Stomach (tissue), 9 donors: ENCODE measurements around the gene IL2RA. TPM values are rescaled to one million over a fixed set of nuclear protein-coding genes. Genes with fewer than 3 reads are reported as not detected.

Experiments
- DNase-seq, 2 donors: peaks; one replicate each; pipeline versions ENCODE4 v3.0.0 to v3.0.0-alpha.2; 2013 to 2019
- H3K27ac ChIP-seq, 5 donors: fragments of 200-600 bp in 4 of 5; sonication (generic) in 4 of 5; one replicate each; pipeline ENCODE4 v1.5.1; 2013 to 2019; ENCODE audit warnings: mild to moderate bottlenecking in 1 of 5, moderate library complexity in 1 of 5
- H3K27me3 ChIP-seq, 3 donors: fragments of 200-600 bp; sonication (generic); one replicate each; pipeline ENCODE4 v1.5.1; 2017 to 2019; ENCODE audit warnings: mixed run types in 1 of 3
- H3K36me3 ChIP-seq, 4 donors: fragments of 200-600 bp; sonication (generic); 1 replicate in 3 of 4; 2 replicates in 1 of 4; pipeline ENCODE4 v1.5.1; 2016 to 2019
- H3K4me1 ChIP-seq, 4 donors: fragments of 200-600 bp; sonication (generic); one replicate each; pipeline ENCODE4 v1.5.1; 2016 to 2019
- H3K4me3 ChIP-seq, 4 donors: fragments of 200-600 bp; sonication (generic) in 3 of 4; one replicate each; pipeline ENCODE4 v1.5.1; 2016 to 2019; ENCODE audit warnings: mild to moderate bottlenecking in 1 of 4
- H3K9me3 ChIP-seq, 4 donors: fragments of 200-600 bp; sonication (generic); one replicate each; pipeline ENCODE4 v1.5.1; 2016 to 2019
- EP300 ChIP-seq: sonication (generic); formaldehyde crosslinking; IDR thresholded peaks from one replicate; pipeline ENCODE4 v1.6.1; 2017; ENCODE audit warnings: antibody characterized with exemption
- POLR2A ChIP-seq, 4 donors: fragments of 450-650 bp; IDR thresholded peaks; one replicate each; pipeline ENCODE4 v1.6.1; 2016; ENCODE audit warnings: antibody characterized with exemption in 4 of 4, control low read depth in 2 of 4, mild to moderate bottlenecking in 1 of 4, moderate library complexity in 1 of 4
- POLR2AphosphoS5 ChIP-seq, 3 donors: sonication (generic); formaldehyde crosslinking; IDR thresholded peaks; one replicate each; pipeline ENCODE4 v1.6.1; 2016; ENCODE audit warnings: antibody characterized with exemption in 3 of 3
- WGBS, 5 donors: extraction: QIAGEN DNeasy Blood & Tissue Kit in 3 of 5; methylation state at CpG; one replicate each; pipeline versions ENCODE4 v1.1.5 to v1.1.7; 2013 to 2018; 5-methylcytosine and 5-hydroxymethylcytosine counted together
- intact Hi-C: fragments of 100-400 bp; cut with DNase I; formaldehyde crosslinking; loops from one replicate; pipeline ENCODE4 v1.15.1; 2023; ENCODE audit warnings: low total_unique reads
- polyA plus RNA-seq, 3 donors: library from polyadenylated mRNA; stranded (reverse); fragments of 200-250 nt; gene quantifications; one replicate each; pipeline ENCODE4 v1.2.3, GENCODE V29; 2013
- total RNA-seq, 5 donors: library from RNA; depleted of rRNA; stranded (reverse); fragments of >200 nt; gene quantifications; one replicate each; pipeline versions ENCODE4 v1.1.0 to v1.2.3, GENCODE V29; 2014 to 2016
- TF ChIP-seq, protein P1 (sequence below), 7 experiments: fragments of 450-650 bp in 4 of 7; fragments of 200-600 bp in 3 of 7; sonication (generic) in 3 of 7; IDR thresholded peaks; one replicate each; pipeline ENCODE4 v1.5.1; 2016 to 2019; ENCODE audit warnings: antibody characterized with exemption in 7 of 7, control low read depth in 2 of 7, mild to moderate bottlenecking in 1 of 7
- donor health status: healthy with polysubstance abuse.
- donor health status: Bipolar disorder and iron deficiency.
- donor health status: healthy.

IL2RA gene
- total and polyA plus RNA-seq, 8 donors, result 0.45 to 2.3 (median 0.95) TPM; not detected in 2

DNA sequence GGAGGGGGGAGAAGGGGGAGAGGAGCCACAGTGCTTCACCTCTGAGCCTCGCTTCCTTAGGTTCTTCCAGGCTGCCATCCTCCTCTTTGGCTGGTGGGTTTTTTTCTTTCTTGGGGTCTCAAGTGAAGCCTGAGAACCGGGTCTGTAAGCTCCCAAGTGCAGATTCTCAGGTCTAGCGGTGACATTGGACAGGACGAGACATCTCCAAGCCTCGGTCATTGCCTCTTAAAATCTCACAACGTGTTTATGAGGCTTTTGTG lies 84.0 kb downstream of the IL2RA start:
- H3K36me3 ChIP-seq, result no peaks in the 10 kb centered on the region
- peak overlapping the region; percentile 80 to 97 (median 86) for H3K4me3 ChIP-seq
- DNase-seq, result no peak
- TF ChIP-seq, protein P1, sequence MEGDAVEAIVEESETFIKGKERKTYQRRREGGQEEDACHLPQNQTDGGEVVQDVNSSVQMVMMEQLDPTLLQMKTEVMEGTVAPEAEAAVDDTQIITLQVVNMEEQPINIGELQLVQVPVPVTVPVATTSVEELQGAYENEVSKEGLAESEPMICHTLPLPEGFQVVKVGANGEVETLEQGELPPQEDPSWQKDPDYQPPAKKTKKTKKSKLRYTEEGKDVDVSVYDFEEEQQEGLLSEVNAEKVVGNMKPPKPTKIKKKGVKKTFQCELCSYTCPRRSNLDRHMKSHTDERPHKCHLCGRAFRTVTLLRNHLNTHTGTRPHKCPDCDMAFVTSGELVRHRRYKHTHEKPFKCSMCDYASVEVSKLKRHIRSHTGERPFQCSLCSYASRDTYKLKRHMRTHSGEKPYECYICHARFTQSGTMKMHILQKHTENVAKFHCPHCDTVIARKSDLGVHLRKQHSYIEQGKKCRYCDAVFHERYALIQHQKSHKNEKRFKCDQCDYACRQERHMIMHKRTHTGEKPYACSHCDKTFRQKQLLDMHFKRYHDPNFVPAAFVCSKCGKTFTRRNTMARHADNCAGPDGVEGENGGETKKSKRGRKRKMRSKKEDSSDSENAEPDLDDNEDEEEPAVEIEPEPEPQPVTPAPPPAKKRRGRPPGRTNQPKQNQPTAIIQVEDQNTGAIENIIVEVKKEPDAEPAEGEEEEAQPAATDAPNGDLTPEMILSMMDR (IDR thresholded peaks at IDR 0.05), result no peak
- TF ChIP-seq POLR2A (IDR thresholded peaks at IDR 0.05) (no peak), POLR2AphosphoS5 (IDR thresholded peaks at IDR 0.05) (no peak), EP300 (no peak)
- 11 to 22% (median 19%) methylated on average over 6 of the region's 6 CpGs for WGBS, 5 donors
- H3K9me3 ChIP-seq, result no peaks in the 10 kb centered on the region
- H3K27ac ChIP-seq, result peak overlapping the region; percentile 97 to 99 (median 97)
- peaks cover 10 to 37% (median 20%) of the 10 kb centered on the region in 4 donors for H3K4me1 ChIP-seq
- H3K27me3 ChIP-seq, result no peaks in the 10 kb centered on the region
- intact Hi-C loops, result no loop called here

DNA sequence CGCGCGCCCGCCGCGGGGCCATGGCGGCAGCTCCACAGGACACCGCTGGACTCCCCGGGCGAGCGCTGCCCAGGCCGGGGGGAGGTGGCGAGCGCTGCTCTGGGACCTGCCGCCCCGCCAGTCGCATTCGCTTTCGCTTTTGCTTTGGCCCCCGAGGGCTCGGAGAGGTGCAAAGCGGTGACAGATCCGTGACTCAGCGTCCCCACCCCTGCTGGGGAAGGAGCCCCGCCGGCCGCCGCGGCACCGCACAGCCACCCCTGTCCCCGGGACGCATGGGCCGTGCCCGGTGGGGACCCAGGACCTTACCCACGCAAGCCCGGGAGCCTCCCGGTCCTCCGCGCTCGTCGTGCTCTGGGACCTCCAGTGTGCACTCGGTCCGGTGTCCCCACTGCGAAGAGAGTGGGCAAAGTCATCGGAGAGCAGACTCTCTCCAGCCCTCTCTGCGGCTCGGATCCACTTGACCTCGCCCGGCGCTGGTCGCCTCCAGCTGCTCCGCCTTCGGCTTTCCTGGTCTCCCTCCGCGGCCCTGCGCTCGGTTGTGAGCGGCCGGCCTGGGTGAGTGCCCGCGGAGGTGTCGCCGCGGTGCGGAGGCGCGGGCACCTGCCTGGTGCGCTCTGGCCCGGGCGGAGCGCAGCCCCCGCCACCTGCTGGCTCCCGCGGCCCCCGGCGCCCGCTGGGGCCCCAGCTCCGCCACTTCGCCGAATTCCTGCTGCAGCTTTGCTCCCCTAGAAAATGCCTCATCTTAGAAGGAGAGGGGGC lies 84.5 kb downstream of the IL2RA start, which contains the start of gene IL15RA:
Gene IL15RA (minus strand): TSS at position 73 of the 759 bp plus-strand sequence. CDS start 51 bp downstream, at position 22.
- H3K9me3 ChIP-seq, result no peaks in the 10 kb centered on the region
- 0 to 1% (median 0%) methylated on average over 11 to 80 of the region's 80 CpGs for whole genome bisulfite sequencing, 5 donors
- H3K27me3 ChIP-seq, result no peaks in the 10 kb centered on the region
- peak within 1 kb of the TSS; percentile 80 to 97 (median 86) for H3K4me3 ChIP-seq
- H3K36me3 ChIP-seq, result no peaks in the 10 kb centered on the region
- peak within 1 kb of the TSS; percentile 97 to 99 (median 97) for H3K27ac ChIP-seq
- DNase-seq, result peak; percentile 90 to 91
- intact Hi-C loops, result no loop called here
- TF ChIP-seq POLR2AphosphoS5 (IDR thresholded peaks at IDR 0.05) (peak in 2 of 3 donors; percentile 58 to 78), POLR2A (IDR thresholded peaks at IDR 0.05) (no peak)
- TF ChIP-seq, protein P1 (IDR thresholded peaks at IDR 0.05), result peak in 3 of 7 experiments; percentile 23 to 62 (median 45)
- peaks cover 10 to 42% (median 20%) of the 10 kb centered on the region in 4 donors for H3K4me1 ChIP-seq

DNA sequence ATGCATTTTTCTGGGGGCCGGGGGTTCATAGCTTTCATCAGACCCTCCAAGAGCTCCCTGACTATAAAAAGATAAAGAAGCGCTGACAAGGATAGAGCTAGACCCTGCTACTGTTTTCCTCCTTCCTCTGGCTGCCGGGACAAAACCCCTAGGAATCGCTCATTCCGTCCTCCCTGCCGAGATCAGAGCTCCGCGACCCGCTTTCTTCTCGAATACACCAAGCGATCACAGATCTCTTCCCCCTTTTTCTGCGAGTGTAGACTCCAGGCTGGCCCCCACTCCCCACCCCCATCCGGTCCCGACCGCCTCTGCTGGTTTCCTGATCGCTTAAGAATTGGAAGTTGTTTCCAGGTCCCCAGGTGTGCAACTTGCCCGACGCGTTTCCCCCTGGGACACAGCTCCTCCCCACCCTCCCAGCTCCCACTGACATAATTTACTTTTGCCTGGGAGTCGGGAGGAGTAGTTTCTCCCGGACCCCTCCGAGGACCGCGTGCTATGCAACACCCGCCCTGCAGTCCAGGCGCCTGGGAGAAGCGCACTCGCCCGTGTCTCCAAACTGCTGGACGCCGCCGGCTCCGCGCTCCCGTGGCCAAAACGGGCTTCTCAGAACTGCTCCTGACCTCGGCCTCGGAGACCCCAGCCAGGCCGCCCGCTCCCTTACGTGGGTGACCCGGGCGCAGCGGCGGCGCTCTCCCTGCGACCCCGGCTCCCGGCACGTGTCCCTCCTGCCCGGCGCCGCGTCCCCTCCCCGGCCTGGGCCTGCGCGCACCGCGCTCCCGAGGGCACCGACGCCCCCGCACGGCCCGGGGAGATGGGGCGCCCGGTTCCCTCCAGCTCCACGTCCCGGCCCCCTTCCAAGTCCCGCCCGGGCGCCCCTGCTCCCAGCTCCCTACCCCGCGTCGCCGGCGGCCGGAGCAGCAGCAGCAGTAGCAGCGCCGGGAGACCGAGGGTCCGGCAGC lies 85.4 kb downstream of the IL2RA start:
- WGBS, 5 donors, result 1% methylated on average over 29 to 82 of the region's 82 CpGs
- H3K27me3 ChIP-seq, result no peaks in the 10 kb centered on the region
- no peaks in the 10 kb centered on the region for H3K36me3 ChIP-seq
- peak; percentile 52 to 75 for DNase-seq
- intact Hi-C loops, result no loop called here
- H3K27ac ChIP-seq, result peak overlapping the region; percentile 97 to 99 (median 97)
- H3K4me3 ChIP-seq, result peak overlapping the region; percentile 80 to 97 (median 86)
- H3K9me3 ChIP-seq, result no peaks in the 10 kb centered on the region
- TF ChIP-seq, protein P1 (IDR thresholded peaks at IDR 0.05), result no peak
- TF ChIP-seq EP300 (no peak), POLR2A (IDR thresholded peaks at IDR 0.05) (no peak), POLR2AphosphoS5 (IDR thresholded peaks at IDR 0.05) (peak in 1 of 3 donors; percentile 3)
- H3K4me1 ChIP-seq, result peaks cover 13 to 51% (median 27%) of the 10 kb centered on the region in 4 donors
